ENCODE measurements around the gene SHANK3.

The SHANK3 gene

DNA sequence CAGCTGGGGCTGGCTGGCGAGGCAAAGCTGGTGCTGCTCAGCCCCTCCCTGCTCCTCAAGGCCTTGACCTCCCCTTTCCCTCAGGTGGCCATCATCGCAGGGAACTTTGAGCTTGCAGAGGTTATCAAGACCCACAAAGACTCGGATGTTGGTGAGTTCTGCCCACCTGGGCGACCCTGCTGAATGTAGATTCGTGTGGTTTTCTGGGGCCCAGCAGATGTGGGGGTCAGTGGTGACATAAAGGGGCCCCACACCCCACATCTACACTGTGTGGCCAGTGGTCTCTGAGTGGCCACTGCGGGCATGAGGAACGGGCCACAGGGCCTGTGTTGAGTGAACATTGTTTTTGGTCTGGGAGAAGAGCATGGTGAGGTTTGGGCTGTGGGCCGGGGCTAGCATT is 11.9 kb downstream of the SHANK3 start:
- H3K4me3 ChIP-seq (ENCODE audit: low read depth, low read length): no peak overlapping the region
- TF ChIP-seq ZNF580 (tag by site-specific recombination; IDR thresholded peaks at IDR 0.05) (no peak), ZNF830 (tag by site-specific recombination; IDR thresholded peaks at IDR 0.05; ENCODE audit: low read depth) (no peak)
- H3K4me1 ChIP-seq (ENCODE audit: control insufficient read depth, insufficient read depth, low read length): no peaks in the 10 kb centered on the region
- H3K27ac ChIP-seq (ENCODE audit: extremely low read depth, low read depth, low read length): no peak overlapping the region
- ChIA-PET POLR2A (interaction anchor here (1.1 kb wide), 1 partner anchor 10 kb away, joined by 4 read pairs; no protein-coding TSS in a partner anchor), CTCF (interaction anchor here (0.8 to 1.3 kb wide), 2 partner anchors 63 to 159 kb away, joined by 3 to 4 read pairs; partner anchors contain the start of gene SCO2)
- no peaks in the 10 kb centered on the region for H3K9me3 ChIP-seq (ENCODE audit: control insufficient read depth, insufficient read depth, low read depth, low read length)
- no peaks in the 10 kb centered on the region for H3K36me3 ChIP-seq (ENCODE audit: control insufficient read depth in 2 of 2, insufficient read depth in 1 of 2, low read length in 2 of 2)

GRCh38 chr22:50684986-50685385 is 12.4 kb downstream of the SHANK3 start:
- ChIA-PET POLR2A (interaction anchor here (1.1 kb wide), 1 partner anchor 10 kb away, joined by 4 read pairs; no protein-coding TSS in a partner anchor), CTCF (interaction anchor here (0.6 to 1.3 kb wide), 3 partner anchors 64 to 263 kb away, joined by 3 to 4 read pairs (median 3); partner anchors contain the start of gene SCO2)
- Histone ChIP-seq H3K36me3 (ENCODE audit: control insufficient read depth in 2 of 2, insufficient read depth in 1 of 2, low read length in 2 of 2) (no peaks in the 10 kb centered on the region), H3K9me3 (ENCODE audit: control insufficient read depth, insufficient read depth, low read depth, low read length) (no peaks in the 10 kb centered on the region), H3K27ac (ENCODE audit: extremely low read depth, low read depth, low read length) (no peak overlapping the region), H3K4me1 (ENCODE audit: control insufficient read depth, insufficient read depth, low read length) (no peaks in the 10 kb centered on the region), H3K4me3 (ENCODE audit: low read depth, low read length) (no peak overlapping the region)
- TF ChIP-seq ZIC2 (tag by site-specific recombination; IDR thresholded peaks at IDR 0.05) (0 out of 2 replicates have a peak, but pooled peaks have one; percentile 30), ZNF596 (tag by site-specific recombination; IDR thresholded peaks at IDR 0.05) (no peak)

DNA sequence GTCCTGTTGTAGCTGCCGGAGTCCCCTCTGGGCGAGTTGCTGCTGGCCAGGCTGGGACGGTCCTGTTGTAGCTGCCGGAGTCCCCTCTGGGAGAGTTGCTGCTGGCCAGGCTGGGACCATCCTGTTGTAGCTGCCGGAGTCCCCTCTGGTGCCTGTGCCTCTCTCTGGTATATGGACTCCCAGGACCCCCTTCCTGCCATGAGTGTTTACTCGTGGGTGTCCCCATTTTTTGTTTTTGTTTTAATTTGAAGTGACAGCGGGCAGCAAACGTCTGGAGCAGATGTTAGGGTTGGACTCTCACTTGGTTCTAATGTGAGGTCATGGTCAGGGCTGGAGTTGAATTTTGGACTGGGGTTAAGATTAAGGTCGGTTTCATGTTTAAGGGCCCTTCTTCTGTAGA is 14.2 kb downstream of the SHANK3 start:
- Histone ChIP-seq H3K9me3 (ENCODE audit: control insufficient read depth, insufficient read depth, low read depth, low read length) (no peaks in the 10 kb centered on the region), H3K36me3 (ENCODE audit: control insufficient read depth in 2 of 2, insufficient read depth in 1 of 2, low read length in 2 of 2) (no peaks in the 10 kb centered on the region), H3K27ac (ENCODE audit: extremely low read depth, low read depth, low read length) (no peak overlapping the region), H3K4me3 (ENCODE audit: low read depth, low read length) (no peak overlapping the region), H3K4me1 (ENCODE audit: control insufficient read depth, insufficient read depth, low read length) (no peaks in the 10 kb centered on the region)
- ChIA-PET CTCF (interaction anchor here (1.3 kb wide), 1 partner anchor 12 kb away, joined by 3 read pairs; no protein-coding TSS in a partner anchor), POLR2A (no interaction called here)
- TF ChIP-seq ZBTB17 (tag by site-specific recombination; IDR thresholded peaks at IDR 0.05): no peak
- TF ChIP-seq SCRT2 (tag by site-specific recombination; IDR thresholded peaks at IDR 0.05): no peak
- no peak for TF ChIP-seq BCL11A (tag by site-specific recombination; IDR thresholded peaks at IDR 0.05; ENCODE audit: low read depth)
- no peak for TF ChIP-seq BCL11B (tag by site-specific recombination; IDR thresholded peaks at IDR 0.05; ENCODE audit: low read depth)
- TF ChIP-seq ZNF174 (tag by site-specific recombination; IDR thresholded peaks at IDR 0.05): no peak
- no peak for TF ChIP-seq EGR2 (tag by site-specific recombination; IDR thresholded peaks at IDR 0.05; ENCODE audit: low read depth)
- no peak for TF ChIP-seq ZNF2 (tag by site-specific recombination; IDR thresholded peaks at IDR 0.05)
- no peak for TF ChIP-seq ZNF785 (tag by site-specific recombination; IDR thresholded peaks at IDR 0.05)
- TF ChIP-seq, protein P1, sequence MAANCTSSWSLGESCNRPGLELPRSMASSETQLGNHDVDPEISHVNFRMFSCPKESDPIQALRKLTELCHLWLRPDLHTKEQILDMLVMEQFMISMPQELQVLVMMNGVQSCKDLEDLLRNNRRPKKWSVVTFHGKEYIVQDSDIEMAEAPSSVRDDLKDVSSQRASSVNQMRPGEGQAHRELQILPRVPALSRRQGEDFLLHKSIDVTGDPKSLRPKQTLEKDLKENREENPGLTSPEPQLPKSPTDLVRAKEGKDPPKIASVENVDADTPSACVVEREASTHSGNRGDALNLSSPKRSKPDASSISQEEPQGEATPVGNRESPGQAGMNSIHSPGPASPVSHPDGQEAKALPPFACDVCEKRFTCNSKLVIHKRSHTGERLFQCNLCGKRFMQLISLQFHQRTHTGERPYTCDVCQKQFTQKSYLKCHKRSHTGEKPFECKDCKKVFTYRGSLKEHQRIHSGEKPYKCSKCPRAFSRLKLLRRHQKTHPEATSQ (tag by site-specific recombination; IDR thresholded peaks at IDR 0.05): no peak
- no peak for TF ChIP-seq ZNF501 (tag by site-specific recombination; IDR thresholded peaks at IDR 0.05)
- TF ChIP-seq, protein P2, sequence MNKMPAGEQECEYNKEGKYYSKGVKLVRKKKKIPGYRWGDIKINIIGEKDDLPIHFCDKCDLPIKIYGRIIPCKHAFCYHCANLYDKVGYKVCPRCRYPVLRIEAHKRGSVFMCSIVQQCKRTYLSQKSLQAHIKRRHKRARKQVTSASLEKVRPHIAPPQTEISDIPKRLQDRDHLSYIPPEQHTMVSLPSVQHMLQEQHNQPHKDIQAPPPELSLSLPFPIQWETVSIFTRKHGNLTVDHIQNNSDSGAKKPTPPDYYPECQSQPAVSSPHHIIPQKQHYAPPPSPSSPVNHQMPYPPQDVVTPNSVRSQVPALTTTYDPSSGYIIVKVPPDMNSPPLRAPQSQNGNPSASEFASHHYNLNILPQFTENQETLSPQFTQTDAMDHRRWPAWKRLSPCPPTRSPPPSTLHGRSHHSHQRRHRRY (tag by site-specific recombination; IDR thresholded peaks at IDR 0.05): no peak

DNA sequence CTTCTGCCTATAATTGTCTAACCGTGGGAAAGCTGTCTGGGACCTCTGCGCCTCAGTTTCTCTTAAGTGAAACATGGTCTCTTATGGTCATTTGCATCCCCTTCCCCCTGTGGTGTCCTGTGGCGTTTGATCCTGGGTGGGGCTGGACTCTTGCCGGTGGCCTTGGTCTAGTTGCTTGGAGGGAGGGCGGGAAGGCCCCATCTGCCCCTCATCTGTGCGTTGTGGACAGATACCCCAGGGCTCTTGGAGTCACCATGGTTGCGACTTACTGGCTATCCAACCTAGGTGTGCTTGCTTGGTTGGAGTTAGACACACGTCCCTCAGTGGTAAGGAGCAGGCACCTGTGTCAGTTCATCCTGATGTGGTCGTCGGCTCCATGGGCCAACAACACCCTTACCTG is 15.2 kb downstream of the SHANK3 start:
- TF ChIP-seq ZNF76 (tag by site-specific recombination; IDR thresholded peaks at IDR 0.05; ENCODE audit: borderline replicate concordance, low read depth) (no peak), ZSCAN23 (tag by site-specific recombination; IDR thresholded peaks at IDR 0.05) (no peak), ZNF623 (tag by site-specific recombination; IDR thresholded peaks at IDR 0.05) (no peak), MEIS1 (CRISPR knock-in tag; IDR thresholded peaks at IDR 0.05; ENCODE audit: borderline replicate concordance) (no peak), ZNF501 (tag by site-specific recombination; IDR thresholded peaks at IDR 0.05) (no peak), ZNF2 (tag by site-specific recombination; IDR thresholded peaks at IDR 0.05) (no peak), ZNF596 (tag by site-specific recombination; IDR thresholded peaks at IDR 0.05) (no peak), MZF1 (tag by site-specific recombination; IDR thresholded peaks at IDR 0.05; ENCODE audit: borderline replicate concordance) (no peak), OVOL3 (tag by site-specific recombination; IDR thresholded peaks at IDR 0.05) (no peak), ZNF521 (tag by site-specific recombination; IDR thresholded peaks at IDR 0.05) (no peak), ZNF555 (tag by site-specific recombination; conservative IDR thresholded peaks at IDR 0.05) (no peak)
- TF ChIP-seq, protein P3, sequence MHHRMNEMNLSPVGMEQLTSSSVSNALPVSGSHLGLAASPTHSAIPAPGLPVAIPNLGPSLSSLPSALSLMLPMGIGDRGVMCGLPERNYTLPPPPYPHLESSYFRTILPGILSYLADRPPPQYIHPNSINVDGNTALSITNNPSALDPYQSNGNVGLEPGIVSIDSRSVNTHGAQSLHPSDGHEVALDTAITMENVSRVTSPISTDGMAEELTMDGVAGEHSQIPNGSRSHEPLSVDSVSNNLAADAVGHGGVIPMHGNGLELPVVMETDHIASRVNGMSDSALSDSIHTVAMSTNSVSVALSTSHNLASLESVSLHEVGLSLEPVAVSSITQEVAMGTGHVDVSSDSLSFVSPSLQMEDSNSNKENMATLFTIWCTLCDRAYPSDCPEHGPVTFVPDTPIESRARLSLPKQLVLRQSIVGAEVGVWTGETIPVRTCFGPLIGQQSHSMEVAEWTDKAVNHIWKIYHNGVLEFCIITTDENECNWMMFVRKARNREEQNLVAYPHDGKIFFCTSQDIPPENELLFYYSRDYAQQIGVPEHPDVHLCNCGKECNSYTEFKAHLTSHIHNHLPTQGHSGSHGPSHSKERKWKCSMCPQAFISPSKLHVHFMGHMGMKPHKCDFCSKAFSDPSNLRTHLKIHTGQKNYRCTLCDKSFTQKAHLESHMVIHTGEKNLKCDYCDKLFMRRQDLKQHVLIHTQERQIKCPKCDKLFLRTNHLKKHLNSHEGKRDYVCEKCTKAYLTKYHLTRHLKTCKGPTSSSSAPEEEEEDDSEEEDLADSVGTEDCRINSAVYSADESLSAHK (tag by site-specific recombination; IDR thresholded peaks at IDR 0.05): no peak
- H3K4me3 ChIP-seq (ENCODE audit: low read depth, low read length): no peak overlapping the region
- H3K27ac ChIP-seq (ENCODE audit: extremely low read depth, low read depth, low read length): no peak overlapping the region
- POLR2A ChIA-PET: no interaction called here
- no peaks in the 10 kb centered on the region for H3K36me3 ChIP-seq (ENCODE audit: control insufficient read depth in 2 of 2, insufficient read depth in 1 of 2, low read length in 2 of 2)
- no peaks in the 10 kb centered on the region for H3K9me3 ChIP-seq (ENCODE audit: control insufficient read depth, insufficient read depth, low read depth, low read length)
- H3K4me1 ChIP-seq (ENCODE audit: control insufficient read depth, insufficient read depth, low read length): no peaks in the 10 kb centered on the region
- CTCF ChIA-PET: interaction anchor here (0.6 to 1.3 kb wide), 2 partner anchors 11 to 128 kb away, joined by 3 read pairs; no protein-coding TSS in a partner anchor
